Activated T-cell treated with anti-CD3 and anti-CD28 coated beads for 1 hour (primary cell): ENCODE results near the gene ARFIP1.
"Not testable (repeated sequence)": the region's sequence is repeated elsewhere in the genome, so short reads cannot be mapped to it uniquely, and the experiment has no call there.

Source experiments
- DNase-seq: peaks from one replicate; pipeline ENCODE4 v3.0.0-alpha.2; 2020; ENCODE audit warnings: low read depth

The ARFIP1 gene

DNA sequence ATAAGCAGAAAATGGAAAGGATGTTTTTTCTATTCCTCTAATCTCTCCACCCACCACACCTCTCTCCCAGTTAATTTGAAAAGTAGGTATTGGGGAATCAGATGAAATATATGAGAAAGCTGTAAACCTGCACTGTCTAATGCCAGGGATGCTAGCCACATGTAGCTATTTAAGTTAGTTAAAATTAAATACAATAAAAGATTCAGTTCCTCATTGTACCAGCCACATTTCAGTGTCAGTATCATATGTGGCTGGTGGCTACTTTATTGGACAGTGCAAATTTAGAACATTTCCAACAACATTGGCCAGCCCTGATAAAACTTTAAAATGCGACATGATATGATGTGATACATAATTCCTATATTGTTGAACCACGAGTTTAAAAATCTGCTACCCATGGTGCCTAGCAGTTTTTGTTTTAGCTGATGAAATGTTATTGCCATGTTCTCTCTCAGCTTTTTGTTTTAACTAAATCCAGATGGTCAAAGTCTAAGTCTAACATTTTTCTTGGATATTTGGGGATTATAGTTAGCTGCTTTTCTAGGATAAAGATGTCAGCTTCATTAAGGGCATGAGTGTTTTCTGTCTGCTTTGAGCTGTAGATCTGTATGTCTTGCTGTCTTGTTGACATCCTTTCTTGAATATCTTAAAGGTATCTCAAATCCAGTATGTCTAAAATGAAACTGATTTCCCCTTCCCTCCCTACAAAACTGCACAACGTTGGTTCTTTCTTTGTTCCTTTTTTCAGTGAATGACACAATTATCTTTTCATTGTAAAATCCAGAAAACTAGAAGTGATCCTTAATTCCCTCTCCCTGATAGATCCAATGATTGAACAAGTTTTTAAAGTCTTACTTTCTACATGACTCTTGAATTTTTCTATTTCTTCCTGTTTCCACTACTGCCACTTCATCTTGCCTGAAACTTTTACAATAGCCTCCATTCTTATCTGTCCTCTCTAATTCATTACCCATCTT, 6.2 kb downstream of the ARFIP1 start:
- DNase-seq, result no peak

DNA sequence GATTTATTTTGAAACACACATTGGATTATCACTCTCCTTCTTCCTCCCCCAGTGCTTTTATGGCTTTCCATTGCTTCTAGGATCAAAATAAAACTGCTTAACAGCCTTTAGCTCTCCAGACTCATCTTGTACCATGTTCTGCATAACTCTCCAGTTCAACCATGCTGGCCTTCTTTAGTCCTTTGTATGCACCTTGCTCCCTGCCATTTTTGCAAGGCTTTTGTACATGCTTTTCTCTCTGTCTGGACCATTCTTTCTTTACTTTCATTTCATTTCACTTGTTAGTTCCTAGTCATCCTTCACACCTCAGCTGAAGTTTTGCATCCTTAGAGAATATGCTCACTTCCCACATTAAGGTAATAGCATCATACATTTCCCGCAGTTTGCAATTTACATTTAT, 6.9 kb downstream of the ARFIP1 start:
- no peak for DNase-seq

DNA sequence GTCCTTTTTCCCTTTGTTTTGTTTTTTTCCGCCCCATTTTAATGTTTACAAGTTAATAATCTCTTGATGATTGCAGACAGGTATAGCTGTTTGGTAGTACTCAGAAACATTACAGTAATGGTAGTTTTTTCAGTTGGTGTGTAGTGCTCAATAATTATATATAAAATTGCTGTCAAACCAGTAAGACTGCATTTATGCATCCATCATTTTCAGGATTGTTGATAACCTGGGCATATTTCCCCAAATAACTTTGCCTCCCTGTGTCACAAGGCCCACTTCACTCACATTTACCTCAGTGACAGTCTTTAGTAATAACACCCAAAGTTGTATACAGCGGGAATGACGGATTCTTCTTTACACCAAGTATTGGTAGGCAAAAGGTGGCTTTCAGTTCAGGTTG, 16.1 kb downstream of the ARFIP1 start:
- no peak for DNase-seq

DNA sequence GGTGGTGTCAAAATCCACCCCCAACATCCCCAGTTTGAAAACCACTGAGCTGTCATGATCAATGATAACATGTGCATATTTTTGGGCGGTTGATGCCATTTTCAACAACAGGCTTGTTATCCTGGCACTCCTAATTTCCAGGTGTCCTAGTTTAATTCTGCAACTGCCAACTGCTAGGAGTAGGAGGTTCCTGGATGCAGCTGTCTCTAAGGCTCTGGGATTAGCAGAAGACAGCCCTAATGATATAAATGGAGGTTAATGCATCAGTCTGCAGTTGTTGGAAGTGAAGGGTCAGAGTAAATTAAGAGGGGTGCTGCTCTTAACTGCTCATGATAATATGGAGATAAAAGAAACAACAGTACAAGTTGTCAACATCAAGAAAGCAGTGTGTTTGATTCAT, 23.8 kb downstream of the ARFIP1 start:
- DNase-seq, result no peak

DNA sequence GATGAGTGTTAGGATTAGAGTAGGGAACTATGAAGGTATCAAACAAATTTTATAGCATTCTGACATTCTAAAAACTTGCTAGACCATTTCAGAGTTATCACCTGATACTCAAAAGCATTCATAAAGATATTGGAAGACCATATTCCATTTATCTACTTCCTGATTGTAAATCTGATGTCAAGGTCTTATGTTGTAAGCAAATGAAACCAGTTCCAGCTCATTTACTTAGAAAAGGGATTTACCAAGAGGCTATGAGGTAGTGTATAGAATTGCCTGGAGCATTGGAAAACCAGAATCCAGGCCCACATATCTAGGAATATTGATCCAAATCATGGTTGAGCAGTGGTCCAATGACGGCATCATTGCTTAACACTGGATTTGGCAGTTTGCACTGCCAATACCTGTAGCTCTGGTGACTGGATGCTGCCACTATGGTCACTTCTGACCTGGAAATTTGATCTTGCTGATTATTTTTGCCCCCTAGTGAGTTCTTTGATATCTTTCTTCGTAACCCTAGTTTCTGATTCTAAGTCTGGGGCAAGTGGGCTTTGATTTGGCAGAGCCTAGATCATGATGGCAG, 25.4 kb downstream of the ARFIP1 start:
- no peak for DNase-seq

DNA sequence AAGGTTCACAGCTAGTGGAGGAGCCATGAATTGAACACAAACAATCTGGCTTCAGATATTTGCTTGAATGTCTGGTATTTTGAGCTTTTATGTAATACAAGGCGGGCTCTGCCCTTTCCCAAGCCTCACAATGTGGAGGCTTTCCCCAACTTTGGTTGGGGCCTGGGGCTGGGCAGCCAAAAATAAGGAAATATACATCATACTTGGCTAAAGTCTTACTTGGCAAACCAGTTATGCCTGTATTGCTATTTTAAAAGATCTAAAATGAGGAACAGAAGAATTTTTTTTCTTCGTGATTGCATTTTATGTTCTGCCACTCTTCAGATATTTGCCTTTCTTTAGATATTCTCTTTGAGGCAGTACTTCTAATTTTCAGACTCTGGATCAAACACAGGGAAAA, 26.1 kb downstream of the ARFIP1 start:
- no peak for DNase-seq

DNA sequence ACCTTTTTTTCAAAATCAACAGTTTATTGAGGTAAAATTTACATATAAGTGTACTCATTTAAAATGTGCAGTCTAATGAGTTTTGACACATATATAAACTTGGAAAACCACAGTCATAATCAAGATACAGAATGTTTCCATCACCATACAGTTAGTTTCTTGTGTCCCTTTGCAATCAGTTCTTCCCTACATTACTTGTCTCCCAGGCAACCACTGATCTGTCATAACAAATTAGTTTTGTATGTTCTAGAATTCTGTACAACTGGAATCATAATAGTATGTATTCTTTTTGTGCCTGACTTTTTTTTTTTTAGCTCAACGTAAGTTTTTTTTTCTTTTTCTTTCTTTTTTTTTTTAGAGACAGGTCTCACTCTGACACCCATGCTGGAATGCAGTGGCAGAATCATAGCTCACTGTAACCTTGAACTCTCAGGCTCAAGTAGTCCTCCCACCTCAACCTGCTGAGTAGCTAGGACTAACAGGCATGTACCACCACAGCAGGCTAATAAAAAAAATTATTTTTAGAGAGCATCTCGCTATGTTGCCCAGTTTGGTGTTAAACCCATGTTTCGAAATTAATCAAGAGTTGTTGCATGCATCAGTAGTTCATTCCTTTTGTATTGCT, 26.9 kb downstream of the ARFIP1 start:
- DNase-seq, result no peak

DNA sequence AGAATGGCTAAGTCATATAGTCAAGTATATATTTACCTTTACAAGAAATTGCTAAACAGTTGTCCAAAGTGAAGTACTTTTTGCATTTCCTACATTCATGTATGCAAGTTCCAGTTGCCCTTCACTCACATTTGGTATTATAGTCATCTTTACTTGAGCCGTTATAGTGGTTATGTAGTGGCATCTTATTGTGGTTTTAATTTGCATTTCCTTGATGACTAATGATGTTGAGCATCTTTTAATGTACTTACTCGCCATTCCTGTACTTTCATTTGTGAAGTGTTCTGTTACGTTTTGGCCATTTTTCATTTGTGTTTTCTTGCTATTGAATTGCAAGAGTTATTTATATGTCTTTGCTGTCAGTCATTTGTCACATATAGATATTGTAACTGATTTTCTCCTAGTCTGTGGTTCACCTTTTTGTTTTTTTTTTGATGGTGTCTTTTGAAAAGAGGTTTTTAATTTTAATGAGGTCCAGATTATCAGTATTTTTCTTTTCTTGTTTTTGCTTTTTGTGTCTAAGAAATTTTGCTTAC, 27.6 kb downstream of the ARFIP1 start:
- DNase-seq, result no peak

DNA sequence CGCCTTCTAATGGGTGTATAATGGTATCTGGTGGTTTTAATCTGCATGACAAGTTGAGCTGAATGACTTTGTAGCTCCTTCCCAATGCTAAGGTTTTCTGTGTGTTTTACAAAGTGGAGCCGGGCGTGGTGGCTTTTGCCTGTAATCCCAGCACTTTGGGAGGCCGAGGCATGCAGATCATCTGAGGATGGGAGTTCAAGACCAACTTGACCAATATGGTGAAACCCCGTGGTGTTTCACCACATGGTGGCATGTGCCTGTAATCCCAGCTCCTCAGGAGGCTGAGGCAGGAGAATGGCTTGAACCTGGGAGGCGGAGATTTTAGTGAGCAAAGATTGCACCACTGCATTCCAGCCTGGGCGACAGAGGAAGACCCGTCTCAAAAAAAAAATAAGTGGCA, 28.9 kb downstream of the ARFIP1 start:
- DNase-seq, result no peak

DNA sequence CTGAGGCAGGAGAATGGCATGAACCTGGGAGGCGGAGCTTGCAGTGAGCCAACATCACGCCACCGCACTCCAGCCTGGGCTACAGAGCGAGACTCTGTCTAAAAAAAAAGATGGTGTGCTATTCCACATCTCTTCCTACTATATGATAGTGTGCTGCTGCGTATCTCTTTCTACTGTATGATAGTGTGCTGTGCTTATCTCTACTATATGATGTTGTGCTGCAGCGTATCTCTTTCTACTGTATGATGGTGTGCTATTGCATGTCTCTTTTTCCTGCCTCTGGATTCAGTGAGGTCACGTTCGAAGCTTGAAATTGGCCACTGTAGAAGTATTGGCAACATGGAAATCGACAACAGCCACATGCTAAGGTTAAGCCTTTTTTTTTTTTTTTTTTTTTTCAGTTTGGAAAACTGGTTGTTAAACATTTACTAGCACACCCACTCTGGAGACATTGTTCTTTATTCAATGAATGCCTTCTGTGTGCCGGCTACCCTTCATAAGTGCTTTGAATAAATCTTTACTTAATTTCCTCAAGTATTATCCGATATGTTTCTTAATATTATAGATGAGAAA, 31.0 kb downstream of the ARFIP1 start:
- DNase-seq, result no peak

DNA sequence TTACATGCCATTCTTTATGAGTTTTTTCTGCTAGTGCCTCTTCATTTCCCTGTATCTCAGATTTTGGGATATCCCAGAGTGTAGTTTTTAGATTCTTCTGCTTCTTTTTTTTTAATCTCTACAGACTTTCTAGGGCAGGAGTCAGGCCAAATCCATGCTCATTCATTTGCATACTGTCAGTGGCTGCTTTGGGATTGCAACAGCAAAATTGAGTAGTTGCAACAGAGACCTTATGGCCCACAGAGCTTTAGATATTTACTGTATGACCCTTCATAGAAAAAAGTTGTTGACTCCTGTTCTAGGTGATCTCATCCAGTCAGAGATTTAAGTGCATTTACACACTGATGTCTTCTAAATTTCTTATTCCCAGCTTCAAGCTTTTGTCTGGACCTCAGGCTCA, 35.3 kb downstream of the ARFIP1 start:
- no peak for DNase-seq

DNA sequence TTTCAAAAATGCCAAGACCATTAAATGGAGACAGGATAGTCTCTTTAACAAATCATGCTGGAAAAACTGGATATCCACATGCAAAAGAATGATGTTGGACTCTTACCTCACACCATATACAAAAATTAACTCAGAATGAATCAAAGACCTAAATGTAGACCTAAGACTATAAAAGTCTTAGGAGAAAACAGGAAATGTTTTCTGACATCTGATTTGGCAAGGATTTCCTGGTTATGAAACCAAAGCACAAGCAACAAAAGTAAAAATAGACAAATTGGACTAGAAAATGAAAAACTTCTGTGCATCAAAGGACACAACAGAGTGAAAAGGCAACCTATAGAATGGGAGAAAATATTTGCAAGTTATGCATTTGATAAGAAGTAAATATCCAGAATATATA, 37.6 kb downstream of the ARFIP1 start:
- no peak for DNase-seq

DNA sequence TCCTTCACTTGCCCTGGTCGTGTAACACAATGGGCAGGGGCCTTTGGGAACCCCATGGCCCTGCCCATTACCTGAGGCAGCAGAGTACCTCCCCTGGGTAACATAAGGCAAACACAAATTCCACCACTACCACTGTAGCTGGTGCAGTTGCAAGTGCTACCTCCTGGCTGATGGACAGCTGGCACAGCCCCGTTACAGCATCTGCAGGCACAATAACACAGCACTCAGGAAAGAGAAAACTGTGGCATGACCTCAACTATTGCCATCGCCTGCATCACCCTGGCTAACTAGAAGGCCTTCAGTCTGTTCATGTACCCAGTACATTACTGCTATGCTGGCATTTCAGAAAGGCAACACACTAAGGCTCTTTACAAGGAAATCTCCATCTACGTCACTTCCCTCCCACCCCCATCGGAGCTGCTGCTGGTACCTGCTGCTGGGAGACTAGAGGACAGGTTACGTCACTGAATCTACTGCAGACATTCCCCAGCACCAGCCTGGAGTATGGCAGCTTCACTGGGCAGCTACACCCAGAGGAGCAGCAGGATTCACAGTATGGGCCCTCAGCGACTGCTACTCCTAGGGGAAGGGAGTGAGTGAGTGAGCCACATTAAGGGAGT, 39.4 kb downstream of the ARFIP1 start:
- DNase-seq, result no peak

DNA sequence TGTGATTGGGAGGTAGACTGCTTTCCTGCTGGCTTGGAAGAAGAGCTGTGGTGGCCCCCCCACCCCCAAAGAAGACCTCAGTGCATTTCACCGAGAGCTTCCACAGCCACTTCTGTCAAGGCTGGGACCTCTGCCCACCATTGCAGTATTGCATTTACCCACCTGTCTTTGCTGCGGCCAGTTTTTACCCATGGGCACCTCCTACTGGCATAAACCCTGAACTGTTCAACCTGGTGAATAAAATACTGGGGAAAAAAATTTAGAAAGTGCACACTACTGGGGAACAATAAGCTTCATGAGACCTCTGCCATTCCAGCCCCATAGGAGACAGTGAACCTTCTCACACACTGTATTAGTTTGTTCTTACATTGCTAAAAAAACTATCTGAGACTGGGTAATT, 40.3 kb downstream of the ARFIP1 start:
- DNase-seq, result no peak

DNA sequence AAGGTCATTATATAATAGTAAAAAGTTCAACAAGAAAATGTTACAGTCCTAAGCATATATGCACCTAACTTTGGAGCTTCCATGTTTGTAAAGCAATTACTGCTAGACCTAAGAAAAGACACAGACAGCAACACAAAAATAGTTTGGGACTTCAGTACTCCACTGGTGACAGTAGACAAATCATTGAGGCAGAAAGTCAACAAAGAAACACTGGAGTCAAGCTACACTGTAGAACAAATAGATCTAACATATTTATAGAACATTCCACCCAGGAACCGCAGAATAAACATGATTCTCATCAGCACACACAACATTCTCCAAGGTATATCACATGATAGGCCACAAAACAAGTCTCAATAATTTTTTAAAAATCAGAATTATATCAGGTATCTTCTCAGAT, 42.6 kb downstream of the ARFIP1 start:
- DNase-seq, result no peak

DNA sequence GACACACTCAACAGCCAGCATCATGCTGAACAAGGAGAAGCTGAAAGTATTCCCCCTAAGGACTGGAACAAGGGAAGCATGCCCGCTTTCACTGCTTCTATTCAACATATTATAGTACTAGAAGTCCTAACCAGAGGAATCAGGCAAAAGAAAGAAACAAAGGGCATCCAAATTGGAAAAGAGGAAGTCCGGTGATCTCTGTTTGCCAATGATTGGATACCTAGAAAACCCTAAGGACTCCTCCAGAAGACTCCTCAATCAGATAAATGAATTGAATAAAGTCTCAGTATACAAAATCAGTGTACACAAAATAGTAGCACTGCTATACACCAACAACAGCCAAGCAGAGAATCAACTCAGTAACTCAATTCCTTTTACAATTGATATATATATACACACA, 44.8 kb downstream of the ARFIP1 start:
- DNase-seq, result no peak

DNA sequence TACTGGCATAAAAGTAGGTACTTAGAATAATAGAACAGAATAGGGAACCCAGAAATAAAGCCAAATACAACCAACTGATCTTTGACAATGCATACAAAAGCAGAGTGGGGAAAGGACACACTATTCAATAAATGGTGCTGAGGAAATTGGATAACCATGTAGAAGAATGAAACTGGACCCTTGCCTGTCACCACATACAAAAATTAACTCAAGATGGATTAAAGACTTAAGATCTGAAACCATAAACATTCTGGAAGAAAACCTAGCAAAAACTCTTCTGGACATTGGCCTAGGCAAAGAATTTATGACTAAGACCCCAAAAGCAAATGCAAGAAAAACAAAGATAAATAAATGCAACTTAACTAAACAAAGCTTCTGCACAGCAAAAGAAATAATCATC, 45.6 kb downstream of the ARFIP1 start:
- no peak for DNase-seq

DNA sequence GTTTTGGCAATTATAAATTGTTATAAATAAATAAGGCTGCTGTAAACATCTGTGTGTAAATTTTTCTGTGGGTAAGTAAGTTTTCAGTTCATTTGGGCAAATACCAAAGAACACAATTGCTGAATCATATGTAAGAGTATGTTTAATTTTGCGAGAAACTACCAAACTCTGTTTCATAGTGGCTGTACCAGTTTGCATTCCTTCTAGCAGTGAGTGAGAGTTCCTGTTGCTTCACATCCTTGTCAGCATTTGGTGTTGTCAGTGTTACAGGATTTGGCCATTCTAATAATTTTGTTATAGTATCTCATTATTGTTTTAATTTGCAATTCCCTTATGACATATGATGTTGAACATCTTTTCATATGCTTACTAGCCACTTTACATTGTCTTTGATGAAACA, 48.4 kb downstream of the ARFIP1 start:
- no peak for DNase-seq

DNA sequence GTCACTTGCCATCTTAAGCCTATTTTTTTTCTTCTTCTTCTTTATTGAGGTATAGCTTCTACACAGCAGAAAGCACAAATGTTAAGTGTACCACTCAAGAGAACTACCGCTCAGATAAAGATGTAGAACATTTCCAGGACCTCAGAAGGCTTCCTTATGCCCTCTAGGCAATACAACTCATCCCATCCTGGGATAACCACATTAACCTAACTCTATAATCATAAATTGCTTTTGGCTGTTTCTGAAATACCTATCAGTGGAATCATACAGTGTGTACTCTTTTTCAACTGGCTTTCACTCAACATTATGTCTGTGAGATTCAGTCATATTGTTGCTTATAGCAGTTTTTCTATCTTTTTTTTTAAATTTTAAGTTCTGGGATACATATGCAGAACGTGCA, 51.7 kb downstream of the ARFIP1 start:
- DNase-seq, result no peak

DNA sequence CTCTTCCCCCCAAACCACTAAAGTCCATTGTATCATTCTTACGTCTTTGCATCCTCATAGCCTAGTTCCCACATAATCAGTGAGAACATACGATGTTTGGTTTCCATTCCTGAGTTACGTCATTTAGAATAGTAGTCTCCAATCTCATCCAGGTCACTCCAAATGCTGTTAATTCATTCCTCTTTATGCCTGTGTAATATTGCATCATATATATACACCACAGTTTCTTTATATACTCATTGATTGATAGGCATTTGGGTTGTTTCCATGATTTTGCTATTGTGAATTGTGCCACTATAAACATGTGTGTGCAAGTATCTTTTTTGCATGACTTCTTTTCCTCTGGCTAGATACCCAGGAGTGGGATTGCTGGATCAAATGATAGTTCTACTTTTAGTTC, 57.2 kb downstream of the ARFIP1 start:
- no peak for DNase-seq

DNA sequence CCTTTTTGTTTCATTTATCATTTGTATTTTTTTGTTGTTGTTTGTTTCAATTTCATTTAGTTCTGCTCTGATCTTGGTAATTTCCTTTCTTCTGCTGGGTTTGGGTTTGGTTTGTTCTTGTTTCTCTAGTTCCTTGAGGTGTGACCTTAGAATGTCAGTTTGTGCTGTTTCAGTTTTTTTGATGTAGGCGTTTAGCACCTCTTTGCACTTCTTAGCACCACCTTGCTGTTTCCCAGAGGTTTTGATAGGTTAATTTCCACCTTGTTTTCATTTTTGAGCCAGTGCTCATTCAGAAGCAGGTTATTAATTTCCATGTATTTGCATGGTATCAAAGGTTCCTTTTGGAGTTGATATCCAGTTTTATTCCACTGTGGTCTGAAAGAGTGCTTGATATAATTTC, 60.0 kb downstream of the ARFIP1 start:
- DNase-seq, result not testable (repeated sequence)

DNA sequence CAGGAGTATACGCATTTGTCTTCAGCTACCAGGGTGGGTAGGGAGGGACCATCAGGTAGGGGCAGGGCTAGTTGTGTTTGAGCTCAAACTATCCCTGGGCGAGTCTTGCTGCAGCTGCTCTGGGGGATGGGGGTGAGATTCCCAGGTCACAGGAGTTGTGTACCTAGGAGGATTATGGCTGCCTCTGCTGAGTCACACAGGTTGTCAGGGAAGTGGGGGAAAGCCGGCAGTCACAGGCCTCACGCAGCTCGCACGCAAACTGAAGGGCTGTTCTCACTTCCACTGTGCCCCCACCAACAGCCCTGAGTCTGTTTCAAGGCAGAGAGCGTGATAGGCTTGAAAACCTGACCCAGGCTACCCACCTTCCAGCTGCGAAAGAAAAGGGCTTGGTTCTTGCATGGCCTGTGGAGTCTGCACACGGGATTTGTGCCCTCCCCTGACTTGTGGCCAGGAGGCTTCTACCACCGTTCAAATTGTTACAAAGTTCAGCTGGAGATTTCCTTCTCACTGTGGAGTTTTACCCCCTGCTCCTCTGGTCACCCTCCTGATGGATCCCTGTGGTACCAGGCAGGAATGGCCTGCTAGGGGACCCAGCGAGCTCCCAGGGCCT, 63.8 kb downstream of the ARFIP1 start:
- DNase-seq, result no peak
